Uterus (tissue), 4 donors: ENCODE data around the gene DAB2IP. TPM values are rescaled to one million over a fixed set of nuclear protein-coding genes. Genes with fewer than 3 reads are reported as not detected.
"Not testable (repeated sequence)": the region's sequence is repeated elsewhere in the genome, so short reads cannot be mapped to it uniquely, and the experiment has no call there.

Experiments used
- DNase-seq, 2 donors: peaks; one replicate each; pipeline ENCODE4 v3.0.0-alpha.2; 2019 to 2020
- H3K27ac ChIP-seq, 2 donors: fragments of 200-600 bp; sonication (generic); 1 replicate in 1 of 2; 2 replicates in 1 of 2; pipeline ENCODE4 v1.5.1; 2016 to 2018
- H3K27me3 ChIP-seq, 2 donors: fragments of 200-600 bp; sonication (generic); one replicate each; pipeline ENCODE4 v1.5.1; 2018 to 2019; ENCODE audit warnings: control low read depth in 1 of 2
- H3K36me3 ChIP-seq, 2 donors: fragments of 200-600 bp; sonication (generic); one replicate each; pipeline ENCODE4 v1.5.1; 2019; ENCODE audit warnings: control low read depth in 1 of 2
- H3K4me1 ChIP-seq, 2 donors: fragments of 200-600 bp; sonication (generic); one replicate each; pipeline ENCODE4 v1.5.1; 2018 to 2019; ENCODE audit warnings: control low read depth in 1 of 2
- H3K4me3 ChIP-seq, 2 donors: fragments of 200-600 bp; sonication (generic); 1 replicate in 1 of 2; 2 replicates in 1 of 2; pipeline ENCODE4 v1.5.1; 2018 to 2019; ENCODE audit warnings: mild to moderate bottlenecking in 1 of 2
- H3K9me3 ChIP-seq, 2 donors: fragments of 200-600 bp; sonication (generic); one replicate each; pipeline ENCODE4 v1.5.1; 2019; ENCODE audit warnings: control low read depth in 1 of 2
- CTCF ChIP-seq, 4 experiments: fragments of 200-600 bp in 2 of 4; fragments of 450-650 bp in 2 of 4; sonication (generic) in 2 of 4; IDR thresholded peaks; one replicate each; pipeline ENCODE4 v1.5.1; 2016 to 2019; ENCODE audit warnings: antibody characterized with exemption in 4 of 4, mild to moderate bottlenecking in 2 of 4, moderate library complexity in 1 of 4
- POLR2A ChIP-seq, 2 donors: fragments of 450-650 bp; IDR thresholded peaks; one replicate each; pipeline ENCODE4 v1.6.1; 2016; ENCODE audit warnings: antibody characterized with exemption in 2 of 2, mild to moderate bottlenecking in 1 of 2, moderate library complexity in 1 of 2
- intact Hi-C: fragments of 100-400 bp; cut with DNase I; formaldehyde crosslinking; loops from one replicate; pipeline ENCODE4 v1.15.1; 2023; ENCODE audit warnings: low total_unique reads
- total RNA-seq, 4 donors: library from RNA; depleted of rRNA in 3 of 4; stranded (reverse); fragments of >200 nt in 3 of 4; gene quantifications; one replicate each; pipeline versions ENCODE4 v1.1.0 to v1.2.4, GENCODE V29; 2014 to 2023
- donor health status: DM: yes; HTN: yes; CAD: no.

Gene DAB2IP
- total RNA-seq, 4 donors from 2014 or later: 22.0 to 139 (median 31.6) TPM

GRCh38 chr9:121737481-121737931 lies 86.1 kb downstream of the DAB2IP start:
- TF ChIP-seq CTCF (IDR thresholded peaks at IDR 0.05): no peak
- no peak for TF ChIP-seq POLR2A (IDR thresholded peaks at IDR 0.05)
- H3K4me3 ChIP-seq: no peak overlapping the region
- H3K27ac ChIP-seq: peak overlapping the region; percentile 85 to 89
- H3K9me3 ChIP-seq: no peaks in the 10 kb centered on the region
- DNase-seq: no peak
- no peaks in the 10 kb centered on the region for H3K36me3 ChIP-seq
- no peaks in the 10 kb centered on the region for H3K27me3 ChIP-seq
- intact Hi-C loops: no loop called here
- H3K4me1 ChIP-seq: peaks cover 12 to 19% of the 10 kb centered on the region in 2 donors

GRCh38 chr9:121738411-121738810 lies 87.0 kb downstream of the DAB2IP start:
- H3K36me3 ChIP-seq: no peaks in the 10 kb centered on the region
- DNase-seq: no peak
- no peaks in the 10 kb centered on the region for H3K9me3 ChIP-seq
- peaks cover 13 to 25% of the 10 kb centered on the region in 2 donors for H3K4me1 ChIP-seq
- peak overlapping the region; percentile 85 to 89 for H3K27ac ChIP-seq
- H3K27me3 ChIP-seq: no peaks in the 10 kb centered on the region
- intact Hi-C loops: no loop called here
- TF ChIP-seq CTCF (IDR thresholded peaks at IDR 0.05): no peak
- TF ChIP-seq POLR2A (IDR thresholded peaks at IDR 0.05): no peak
- H3K4me3 ChIP-seq: no peak overlapping the region

DNA sequence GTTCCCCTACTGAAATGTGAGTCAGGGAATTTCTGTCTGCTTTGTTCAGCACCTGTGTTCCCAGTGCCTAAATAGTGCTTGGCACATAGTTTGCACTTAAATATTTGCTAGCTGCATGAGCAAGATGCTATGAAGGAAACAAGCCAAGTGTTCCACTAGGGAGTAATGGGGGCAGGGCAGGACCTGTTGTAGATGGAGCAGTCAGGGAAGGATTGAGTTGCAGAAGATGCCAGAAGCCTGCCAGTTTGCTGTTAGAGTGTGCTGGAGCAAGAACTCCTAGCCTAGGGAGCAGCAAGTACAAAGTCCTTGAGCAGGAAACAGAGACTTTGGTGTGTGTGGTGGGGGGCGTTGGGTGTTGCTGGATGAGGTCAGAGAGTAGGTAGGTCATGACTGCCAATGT lies 87.5 kb downstream of the DAB2IP start:
- Histone ChIP-seq H3K4me1 (peaks cover 13 to 25% of the 10 kb centered on the region in 2 donors), H3K36me3 (no peaks in the 10 kb centered on the region), H3K4me3 (no peak overlapping the region), H3K27me3 (no peaks in the 10 kb centered on the region), H3K27ac (peak overlapping the region; percentile 85 to 89), H3K9me3 (no peaks in the 10 kb centered on the region)
- intact Hi-C loops: no loop called here
- no peak for TF ChIP-seq CTCF (IDR thresholded peaks at IDR 0.05)
- TF ChIP-seq POLR2A (IDR thresholded peaks at IDR 0.05): no peak
- DNase-seq: no peak

DNA sequence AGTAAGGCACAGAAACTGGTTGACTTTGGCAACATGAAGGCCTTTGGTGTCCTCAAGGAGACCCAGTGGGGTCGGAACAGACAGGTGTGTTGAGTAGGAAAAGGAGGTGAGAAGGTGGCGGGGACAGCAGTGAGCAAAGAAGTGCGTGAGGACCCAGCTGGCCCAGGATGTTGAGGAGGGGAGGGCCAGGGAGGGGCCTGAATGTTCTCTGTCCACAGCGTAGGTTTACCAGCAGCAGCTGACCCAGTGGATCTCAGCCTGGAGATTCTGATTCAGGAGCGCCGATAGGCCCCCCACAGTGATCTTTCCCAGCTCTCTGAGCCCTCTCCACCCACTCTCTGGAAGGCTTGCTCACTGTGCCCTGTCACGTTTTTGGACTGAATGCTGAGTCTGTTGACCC lies 88.5 kb downstream of the DAB2IP start:
- Histone ChIP-seq H3K36me3 (no peaks in the 10 kb centered on the region), H3K4me3 (no peak overlapping the region), H3K4me1 (peaks cover 13 to 31% of the 10 kb centered on the region in 2 donors), H3K9me3 (no peaks in the 10 kb centered on the region), H3K27me3 (no peaks in the 10 kb centered on the region), H3K27ac (peak overlapping the region; percentile 85 to 89)
- intact Hi-C loops: no loop called here
- no peak for DNase-seq
- TF ChIP-seq POLR2A (IDR thresholded peaks at IDR 0.05): no peak
- no peak for TF ChIP-seq CTCF (IDR thresholded peaks at IDR 0.05)

DNA sequence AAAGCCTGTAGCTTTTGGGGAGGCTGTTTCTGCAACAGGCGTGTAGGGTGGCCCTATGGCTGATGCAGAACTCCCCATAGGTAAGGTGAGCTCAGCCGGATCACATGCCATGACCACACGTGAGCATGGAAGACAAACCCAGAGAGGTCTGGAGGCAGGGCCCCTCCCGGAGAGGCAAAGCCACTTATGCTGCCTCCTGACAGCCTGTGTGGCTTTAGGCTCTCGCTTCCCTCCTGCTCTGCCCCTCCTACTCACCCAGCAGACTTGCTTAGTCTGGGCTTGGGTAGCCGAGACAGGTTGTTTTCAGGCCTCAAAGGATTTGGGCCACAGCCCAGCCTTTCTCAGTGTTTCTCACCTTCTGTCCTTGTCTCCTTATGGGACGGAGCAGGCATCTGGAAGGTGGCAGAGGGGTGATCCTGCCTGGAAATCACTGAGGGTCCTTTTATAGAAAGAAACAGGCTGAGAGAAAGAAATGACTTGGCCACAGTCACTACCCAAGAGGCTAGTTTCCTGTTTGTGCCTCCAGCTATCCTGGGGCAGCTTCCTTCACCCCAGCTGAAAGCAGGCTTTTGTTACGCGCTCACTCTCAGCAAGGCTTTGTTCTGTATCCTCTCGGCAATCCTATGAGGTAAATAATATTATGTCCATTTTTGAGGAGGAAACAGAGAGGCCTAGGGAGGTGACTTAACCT lies 89.9 kb downstream of the DAB2IP start:
- DNase-seq: no peak
- Histone ChIP-seq H3K27ac (peak overlapping the region; percentile 83 to 89), H3K4me3 (no peak overlapping the region), H3K27me3 (no peaks in the 10 kb centered on the region), H3K36me3 (no peaks in the 10 kb centered on the region), H3K9me3 (no peaks in the 10 kb centered on the region), H3K4me1 (peaks cover 13 to 37% of the 10 kb centered on the region in 2 donors)
- intact Hi-C loops: no loop called here
- no peak for TF ChIP-seq CTCF (IDR thresholded peaks at IDR 0.05)
- TF ChIP-seq POLR2A (IDR thresholded peaks at IDR 0.05): no peak

- H3K9me3 ChIP-seq, DNase-seq, H3K27me3 ChIP-seq, H3K4me3 ChIP-seq, H3K36me3 ChIP-seq, intact Hi-C loops: not testable (repeated sequence)
- peaks cover 13 to 37% of the 10 kb centered on the region in 2 donors for H3K4me1 ChIP-seq
- peak overlapping the region; percentile 83 to 89 for H3K27ac ChIP-seq
Measured at GRCh38 chr9:121741919-121742283, 90.5 kb downstream of the DAB2IP start.
